GM19023 (cell line): ENCODE data around the gene RASGRF2.

Experiments used
- ATAC-seq: cut with Tn5 transposase; IDR thresholded peaks from one replicate; pipeline ENCODE4 v1.9.1; 2021; ENCODE audit warnings: mild to moderate bottlenecking, moderate library complexity; ENCODE audit not compliant: unreplicated experiment

Gene RASGRF2

GRCh38 chr5:81194633-81195334 is 234.6 kb downstream of the RASGRF2 start:
- peak; percentile 97 for ATAC-seq

- ATAC-seq, result no peak
These were observed 235.3 kb downstream of the RASGRF2 start for GRCh38 chr5:81195335-81195929.

- no peak for ATAC-seq
These were observed 242.5 kb downstream of the RASGRF2 start for GRCh38 chr5:81202655-81203054.

GRCh38 chr5:81203729-81204128 is 243.6 kb downstream of the RASGRF2 start:
- ATAC-seq, result no peak

- ATAC-seq, result no peak
These were observed 244.0 kb downstream of the RASGRF2 start for GRCh38 chr5:81204205-81204604.

GRCh38 chr5:81205058-81205457 is 244.9 kb downstream of the RASGRF2 start:
- no peak for ATAC-seq

- ATAC-seq, result no peak
These were observed 246.8 kb downstream of the RASGRF2 start for GRCh38 chr5:81207009-81207408.

- ATAC-seq, result no peak
These were observed 248.7 kb downstream of the RASGRF2 start for GRCh38 chr5:81208904-81209303.

- ATAC-seq, result no peak
These were observed 249.2 kb downstream of the RASGRF2 start for GRCh38 chr5:81209386-81209785.

- no peak for ATAC-seq
These were observed 249.8 kb downstream of the RASGRF2 start for GRCh38 chr5:81209869-81210493.

GRCh38 chr5:81212211-81212751 is 252.1 kb downstream of the RASGRF2 start:
- ATAC-seq, result peak; percentile 70

GRCh38 chr5:81213070-81213469 is 252.9 kb downstream of the RASGRF2 start:
- no peak for ATAC-seq

GRCh38 chr5:81214848-81215247 is 254.7 kb downstream of the RASGRF2 start:
- no peak for ATAC-seq

GRCh38 chr5:81216152-81216551 is 256.0 kb downstream of the RASGRF2 start:
- no peak for ATAC-seq

GRCh38 chr5:81219389-81219788 is 259.2 kb downstream of the RASGRF2 start:
- no peak for ATAC-seq

- no peak for ATAC-seq
These were observed 262.1 kb downstream of the RASGRF2 start for GRCh38 chr5:81222285-81222684.

- ATAC-seq, result no peak
These were observed 265.3 kb downstream of the RASGRF2 start for GRCh38 chr5:81225463-81225862.

GRCh38 chr5:81226286-81226685 is 266.1 kb downstream of the RASGRF2 start:
- ATAC-seq, result no peak

GRCh38 chr5:81226949-81227348 is 266.8 kb downstream of the RASGRF2 start:
- ATAC-seq, result no peak

GRCh38 chr5:81228084-81228483 is 267.9 kb downstream of the RASGRF2 start:
- ATAC-seq, result no peak

GRCh38 chr5:81230416-81230815 is 270.3 kb downstream of the RASGRF2 start:
- ATAC-seq, result no peak
